ENCODE results near the gene HMGCS1. TPM values are rescaled to one million over a fixed set of nuclear protein-coding genes. Genes with fewer than 3 reads are reported as not detected.

The HMGCS1 gene
- total and polyA plus RNA-seq, 9 of the 15 experiments (the other 6 are each of a cell fraction or from before 2014, with no cell fraction given), result 43.7 to 337 (median 111) TPM

GRCh38 chr5:43358726-43359125 lies 45.5 kb upstream of the HMGCS1 start:
- ChIA-PET POLR2A (interaction anchor here (0.8 kb wide), 1 partner anchor 42 kb away, joined by 3 read pairs; no protein-coding TSS in a partner anchor), CTCF (ENCODE audit: low intra/inter-chr PET ratio) (no interaction called here)
- H3K27me3 ChIP-seq (ENCODE audit: control insufficient read depth in 2 of 2, insufficient read depth in 2 of 2, low read length in 2 of 2), result no peaks in the 10 kb centered on the region
- in situ Hi-C loops (cut with MboI), result no loop called here
- H3K9me3 ChIP-seq (replicated peaks; ENCODE audit: control insufficient read depth, insufficient read depth, low read depth, low read length), result peaks cover 8% of the 10 kb centered on the region
- H3K9ac ChIP-seq (ENCODE audit: insufficient read depth in 1 of 2, low read depth in 2 of 2, low read length in 2 of 2), result no peak overlapping the region
- FAIRE-seq (no peak), ATAC-seq (no peak), DNase-seq (ENCODE audit: extremely low read depth in 1 of 4, low spot score in 3 of 4) (no peak)
- H3K36me3 ChIP-seq (ENCODE audit: control insufficient read depth, insufficient read depth, low read length), result no peaks in the 10 kb centered on the region
- no peaks in the 10 kb centered on the region for H4K20me1 ChIP-seq (replicated peaks; ENCODE audit: control insufficient read depth, insufficient read depth, low read length)
- no peak overlapping the region for H3K27ac ChIP-seq (ENCODE audit: extremely low read depth, low read depth, low read length)
- H2AFZ ChIP-seq (ENCODE audit: low read depth, low read length), result peak overlapping the region; percentile 89
- intact Hi-C loops (cut with micrococcal nuclease), result no loop called here
- no peaks in the 10 kb centered on the region for H3K79me2 ChIP-seq (ENCODE audit: control insufficient read depth, insufficient read depth, low read length)
- H3K4me1 ChIP-seq (replicated peaks in 1 of 2; ENCODE audit: control insufficient read depth in 2 of 2, insufficient read depth in 2 of 2, low read length in 2 of 2), result peaks cover 0 to 17% of the 10 kb centered on the region in 2 experiments; a peak in 2 of 5 replicates
- no TSS peak for BruUV-seq (replicated peaks)
- TF ChIP-seq PTRF (tag; IDR thresholded peaks at IDR 0.05), result 0 out of 2 replicates have a peak, but pooled peaks have one; percentile 2
- no peak for TF ChIP-seq TBL1XR1 (IDR thresholded peaks at IDR 0.05; ENCODE audit: low read length in 2 of 2)
- TF ChIP-seq CBFB (CRISPR knock-in tag; IDR thresholded peaks at IDR 0.05), result no peak
- H3K4me2 ChIP-seq (ENCODE audit: insufficient read depth, low read length), result no peak overlapping the region
- no peaks in the 10 kb centered on the region for H3K9me1 ChIP-seq (ENCODE audit: control insufficient read depth, insufficient read depth, low read length)
- H3K4me3 ChIP-seq, result no peak overlapping the region

GRCh38 chr5:43358301-43358700 lies 45.1 kb upstream of the HMGCS1 start:
- peak; percentile 42 for ATAC-seq
- H3K4me2 ChIP-seq (ENCODE audit: insufficient read depth, low read length), result no peak overlapping the region
- no peaks in the 10 kb centered on the region for H3K36me3 ChIP-seq (ENCODE audit: control insufficient read depth, insufficient read depth, low read length)
- BruUV-seq (replicated peaks), result no TSS peak
- peak overlapping the region in 1 of 2 experiments; percentile 10; a peak in 1 of 4 replicates for H3K9ac ChIP-seq (ENCODE audit: insufficient read depth in 1 of 2, low read depth in 2 of 2, low read length in 2 of 2)
- H2AFZ ChIP-seq (ENCODE audit: low read depth, low read length), result peak overlapping the region; percentile 89
- H4K20me1 ChIP-seq (replicated peaks; ENCODE audit: control insufficient read depth, insufficient read depth, low read length), result no peaks in the 10 kb centered on the region
- H3K27ac ChIP-seq (ENCODE audit: extremely low read depth, low read depth, low read length), result 0 out of 3 replicates have a peak overlapping the region, but pooled peaks have one; percentile 4
- 5% methylated on average over 3 of the region's 3 CpGs for WGBS (ENCODE audit: insufficient coverage, low coverage, missing lambda C conversion rate)
- no peaks in the 10 kb centered on the region for H3K79me2 ChIP-seq (ENCODE audit: control insufficient read depth, insufficient read depth, low read length)
- DNase-seq (ENCODE audit: extremely low read depth in 1 of 4, low spot score in 3 of 4), result no peak
- no peaks in the 10 kb centered on the region for H3K9me1 ChIP-seq (ENCODE audit: control insufficient read depth, insufficient read depth, low read length)
- CTCF ChIA-PET (ENCODE audit: low intra/inter-chr PET ratio), result no interaction called here
- FAIRE-seq, result no peak
- H3K9me3 ChIP-seq (replicated peaks; ENCODE audit: control insufficient read depth, insufficient read depth, low read depth, low read length), result peaks cover 8% of the 10 kb centered on the region
- H3K4me1 ChIP-seq (replicated peaks in 1 of 2; ENCODE audit: control insufficient read depth in 2 of 2, insufficient read depth in 2 of 2, low read length in 2 of 2), result peaks cover 0 to 17% of the 10 kb centered on the region in 2 experiments; a peak in 2 of 5 replicates
- POLR2A ChIA-PET, result interaction anchor here (1.2 kb wide), 1 partner anchor 8 kb away, joined by 3 read pairs; no protein-coding TSS in a partner anchor
- intact Hi-C loops (cut with micrococcal nuclease) (no loop called here), in situ Hi-C loops (cut with MboI) (no loop called here)
- H3K4me3 ChIP-seq, result no peak overlapping the region
- no peaks in the 10 kb centered on the region for H3K27me3 ChIP-seq (ENCODE audit: control insufficient read depth in 2 of 2, insufficient read depth in 2 of 2, low read length in 2 of 2)
- TF ChIP-seq ZNF324 (CRISPR knock-in tag; IDR thresholded peaks at IDR 0.05) (no peak), ZNF592 (IDR thresholded peaks at IDR 0.05) (peak; percentile 84; the same call in 1 of the 2 replicates), ZNF449 (CRISPR knock-in tag; IDR thresholded peaks at IDR 0.05) (no peak; the same call in 1 of the 2 replicates), MXI1 (IDR thresholded peaks at IDR 0.05; ENCODE audit: low read depth, low read length) (no peak), ID3 (CRISPR knock-in tag; IDR thresholded peaks at IDR 0.05) (no peak), ID3 (tag; IDR thresholded peaks at IDR 0.05) (peak; percentile 13; the same call in 1 of the 2 replicates), FOXK1 (CRISPR knock-in tag; IDR thresholded peaks at IDR 0.05; ENCODE audit: borderline replicate concordance) (no peak)
